22Rv1 (cell line): ENCODE results near the gene IRAK2.

Source experiments
- CTCF ChIP-seq: fragments of 450-650 bp; IDR thresholded peaks from 2 replicates; pipeline ENCODE4 v1.5.1; 2017; ENCODE audit warnings: mild to moderate bottlenecking
- ZFX ChIP-seq: fragments of 450-650 bp; IDR thresholded peaks from 2 replicates; pipeline ENCODE4 v1.6.1; 2017; ENCODE audit warnings: antibody characterized with exemption, borderline replicate concordance

GRCh38 chr3:10196389-10197052, 31.8 kb downstream of the IRAK2 start:
- TF ChIP-seq CTCF (no peak), ZFX (no peak)
